Activated CD8-positive, alpha-beta memory T cell treated with anti-CD3 and anti-CD28 coated beads, Interleukin-2, amount 50 U/mL, for 4 hours (primary cell): ENCODE measurements around the gene HDAC1.

Experiments used
- DNase-seq: peaks from one replicate; pipeline ENCODE4 v3.0.0-alpha.2; 2020

The HDAC1 gene

DNA sequence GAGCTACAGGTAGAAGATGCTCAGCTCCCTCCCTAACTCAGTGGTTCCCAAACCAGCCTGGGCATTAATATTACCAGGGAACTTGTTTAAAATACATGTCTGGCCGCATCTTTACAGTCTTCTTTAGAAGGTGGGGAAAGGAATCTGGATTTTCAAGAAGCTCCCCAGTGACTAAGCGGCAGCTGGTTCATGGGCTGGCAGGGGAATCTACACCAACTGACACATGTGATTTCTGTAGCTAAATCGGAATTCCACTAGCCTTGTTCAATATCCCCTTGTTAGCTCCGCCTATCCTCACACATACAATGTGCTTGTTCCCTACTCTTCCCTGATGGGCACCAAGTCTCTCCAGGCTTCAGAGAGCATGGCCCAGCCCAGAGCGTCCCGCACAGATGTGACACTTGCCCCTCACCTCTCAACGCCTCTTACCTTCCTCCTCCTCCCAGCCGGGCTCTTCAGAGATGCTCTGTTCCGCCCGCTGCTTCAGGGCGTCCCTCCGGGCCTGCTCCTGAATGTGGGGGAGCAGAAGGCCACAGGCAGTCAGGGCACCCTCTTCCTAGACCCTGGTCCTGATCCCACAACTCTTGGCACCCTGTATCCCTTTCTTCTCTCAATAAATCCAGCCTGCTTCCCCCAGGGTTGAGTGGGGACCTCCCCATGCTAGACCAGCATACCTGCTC, 85.8 kb downstream of the HDAC1 start:
- DNase-seq, result no peak

DNA sequence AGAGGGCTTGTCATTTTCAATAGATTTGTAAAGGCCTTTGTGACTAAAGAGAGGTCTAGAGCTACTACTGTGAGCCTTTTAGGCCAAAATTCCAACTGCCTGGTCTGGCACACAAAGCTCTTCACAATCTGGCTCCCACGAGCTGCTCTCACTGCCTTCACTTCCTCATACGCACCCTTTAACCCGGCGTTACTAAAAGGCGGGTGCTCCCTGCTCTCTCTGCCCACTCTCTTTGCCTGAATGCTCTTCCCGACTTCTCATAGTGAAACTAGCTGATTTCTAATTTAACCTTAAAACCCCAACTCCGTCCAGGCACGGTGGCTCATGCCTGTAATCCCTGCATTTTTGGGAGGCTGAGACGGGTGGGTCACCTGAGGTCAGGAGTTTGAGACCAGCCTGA, 88.2 kb downstream of the HDAC1 start:
- no peak for DNase-seq
